ENCODE results near the gene PCCB.
"Not testable (repeated sequence)": the region's sequence is repeated elsewhere in the genome, so short reads cannot be mapped to it uniquely, and the experiment has no call there.

Gene PCCB

GRCh38 chr3:136250059-136250902, at the start of gene PCCB:
TSS of gene PCCB (plus strand) at chr3:136250340. CDS start at chr3:136250376, 36 bp downstream.
- peak; percentile 95 for DNase-seq (ENCODE audit: low read depth)

GRCh38 chr3:136207489-136208115, 42.5 kb upstream of the PCCB start:
- DNase-seq (ENCODE audit: low read depth), result no peak

GRCh38 chr3:136209921-136210320, 40.2 kb upstream of the PCCB start:
- DNase-seq (ENCODE audit: low read depth), result peak; percentile 56

DNA sequence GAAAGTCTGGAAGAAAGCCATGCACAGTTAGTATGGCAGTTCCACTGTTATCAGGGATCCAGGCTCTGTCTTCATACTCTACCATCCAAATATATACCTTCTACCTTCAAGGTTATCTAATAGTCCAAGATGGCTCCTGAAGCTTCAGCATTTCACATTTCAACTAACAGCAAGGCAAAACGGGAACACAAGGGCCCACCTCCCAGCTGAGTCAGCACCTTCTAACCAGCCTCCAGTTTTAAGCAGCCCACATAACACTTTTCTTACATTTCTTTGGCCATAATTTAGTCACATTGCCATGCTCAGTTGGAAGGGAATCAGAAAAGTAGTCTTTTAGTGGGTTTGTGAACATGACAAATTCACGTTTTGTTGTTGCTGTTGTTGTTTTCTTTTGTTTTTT, 38.6 kb upstream of the PCCB start:
- DNase-seq (ENCODE audit: low read depth), result no peak

- DNase-seq (ENCODE audit: low read depth), result not testable (repeated sequence)
Observed at GRCh38 chr3:136222746-136223145, 27.4 kb upstream of the PCCB start.

DNA sequence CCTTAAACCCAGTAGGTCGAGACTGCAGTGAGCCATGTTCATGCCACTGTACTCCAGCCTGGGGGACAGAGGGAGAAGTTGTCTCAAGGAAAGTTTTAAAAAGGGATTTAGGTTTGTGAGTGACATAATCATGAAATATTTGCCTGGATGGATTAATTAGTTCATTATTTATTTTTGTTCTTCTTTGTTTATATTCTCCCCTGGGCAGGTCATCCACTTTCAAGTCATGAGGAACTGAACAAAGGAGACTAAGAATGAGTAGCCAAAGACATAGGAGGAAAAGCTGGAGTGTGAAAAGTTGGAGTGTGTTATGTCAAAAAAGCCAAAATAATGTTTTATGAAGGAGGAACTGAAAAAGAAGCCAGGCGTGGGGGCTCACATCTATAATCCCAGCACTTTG, 17.7 kb upstream of the PCCB start:
- DNase-seq (ENCODE audit: low read depth), result no peak

DNA sequence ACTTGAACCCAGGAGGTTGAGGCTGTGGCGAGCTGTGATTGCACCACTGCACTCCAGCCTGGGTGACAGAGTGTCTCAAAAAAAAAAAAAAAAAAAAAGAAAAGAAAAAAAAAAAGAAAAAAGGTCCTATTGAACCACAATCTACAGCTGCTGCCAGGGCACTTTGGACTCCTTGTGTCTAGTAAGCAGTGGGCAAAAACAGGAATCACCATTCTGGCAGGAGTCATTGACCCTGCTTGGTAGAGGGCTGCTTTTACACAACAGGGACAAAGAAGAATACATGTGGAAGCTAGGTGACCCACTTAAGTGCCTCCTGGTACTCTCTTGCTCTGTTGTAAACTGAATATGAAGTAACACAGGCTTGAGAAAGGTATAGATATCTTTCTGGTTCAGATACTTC, 14.6 kb upstream of the PCCB start:
- no peak for DNase-seq (ENCODE audit: low read depth)

- no peak for DNase-seq (ENCODE audit: low read depth)
Observed at GRCh38 chr3:136236109-136236508, 14.0 kb upstream of the PCCB start.

GRCh38 chr3:136237103-136237502, 13.0 kb upstream of the PCCB start:
- no peak for DNase-seq (ENCODE audit: low read depth)

DNA sequence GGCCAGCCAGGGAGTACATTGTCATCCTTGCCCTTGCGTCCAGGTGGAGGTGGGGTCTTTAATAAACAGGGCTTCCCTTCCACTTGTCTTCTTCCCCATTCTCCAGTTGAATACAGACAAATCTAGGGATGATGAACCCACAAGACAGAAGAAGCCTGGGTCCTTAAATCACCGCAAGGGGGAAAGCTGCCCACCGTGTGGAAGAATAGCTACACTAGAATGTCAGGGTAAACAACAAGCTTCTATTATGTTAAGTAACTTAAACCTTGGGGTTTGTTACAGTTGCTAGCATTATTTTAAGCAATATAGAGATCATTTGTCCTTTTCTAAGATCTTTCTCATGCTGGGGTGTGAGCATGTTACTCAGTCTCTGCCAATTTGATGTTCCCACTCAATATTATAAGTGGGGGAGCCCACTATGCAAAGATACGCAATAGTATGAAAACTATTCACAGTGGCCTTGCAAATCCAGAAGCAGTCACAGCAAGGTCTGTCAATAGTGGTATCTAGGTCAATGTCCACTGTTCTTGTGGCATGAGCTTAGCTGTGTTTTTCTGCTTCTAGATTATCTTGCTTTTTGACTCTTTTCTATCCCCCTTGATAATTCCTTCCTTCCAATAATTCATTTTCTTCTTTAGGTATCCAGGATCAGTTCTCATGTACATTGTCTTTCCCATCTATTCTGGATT, 12.0 kb upstream of the PCCB start:
- no peak for DNase-seq (ENCODE audit: low read depth)

- no peak for DNase-seq (ENCODE audit: low read depth)
Observed at GRCh38 chr3:136239094-136239493, 11.0 kb upstream of the PCCB start.

GRCh38 chr3:136245691-136246090, 4.4 kb upstream of the PCCB start:
- no peak for DNase-seq (ENCODE audit: low read depth)

DNA sequence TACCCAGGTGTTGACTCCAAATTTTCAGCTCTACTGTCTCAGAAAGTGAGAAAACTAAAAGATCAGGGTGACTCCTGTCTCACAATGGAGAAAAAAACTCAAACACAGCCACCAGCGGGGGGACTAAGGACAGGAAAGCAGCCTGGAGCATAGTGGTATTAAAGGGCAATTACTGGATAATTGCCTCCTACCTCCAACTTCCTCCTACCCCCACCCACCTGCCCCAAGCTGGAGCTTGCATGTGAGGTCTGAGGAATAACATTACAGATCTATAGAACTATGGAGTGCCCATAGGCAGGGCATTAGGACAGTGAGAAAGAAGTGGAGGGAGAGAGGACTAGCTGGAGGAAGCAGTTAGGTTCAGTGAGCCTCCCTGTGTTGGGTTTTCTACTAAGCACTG, 2.7 kb upstream of the PCCB start:
- no peak for DNase-seq (ENCODE audit: low read depth)

- DNase-seq (ENCODE audit: low read depth), result no peak
Observed at GRCh38 chr3:136247855-136248590, 2.1 kb upstream of the PCCB start.

- no peak for DNase-seq (ENCODE audit: low read depth)
Observed at GRCh38 chr3:136249091-136249490, 1.0 kb upstream of the PCCB start.

- no peak for DNase-seq (ENCODE audit: low read depth)
Observed at GRCh38 chr3:136249593-136249992, 547 bp upstream of the PCCB start.

DNA sequence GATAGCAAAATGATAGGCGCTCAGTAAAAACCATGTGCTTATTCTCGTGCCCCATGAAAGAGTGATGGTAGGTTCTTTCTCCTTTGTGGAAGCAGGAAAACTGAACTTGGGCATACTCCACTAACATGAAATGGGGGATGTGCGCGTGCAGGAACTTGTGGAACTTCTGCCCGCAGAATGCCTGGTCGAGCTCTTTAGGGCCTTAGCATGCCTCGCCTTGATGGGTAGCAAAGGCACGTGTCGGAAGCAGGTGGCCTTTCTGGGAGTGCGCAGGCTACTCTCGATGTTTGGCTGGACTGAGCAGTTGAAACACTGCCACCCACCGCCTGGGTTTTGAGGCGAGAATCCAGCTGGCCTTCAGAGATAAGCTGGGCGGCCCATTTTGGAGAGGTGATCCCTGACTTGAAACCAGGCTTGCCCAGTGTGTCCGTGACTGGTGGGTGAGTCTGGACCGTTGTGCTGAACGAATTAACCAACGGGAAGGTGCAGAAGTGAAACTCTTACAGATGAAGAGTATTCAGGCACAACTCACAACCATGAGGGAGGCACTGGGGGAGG, 842 bp downstream of the PCCB start:
- peak; percentile 35 for DNase-seq (ENCODE audit: low read depth)

- no peak for DNase-seq (ENCODE audit: low read depth)
Observed at GRCh38 chr3:136251511-136251910, 1.4 kb downstream of the PCCB start.

- no peak for DNase-seq (ENCODE audit: low read depth)
Observed at GRCh38 chr3:136255672-136256406, 5.7 kb downstream of the PCCB start.

GRCh38 chr3:136258199-136258598, 8.1 kb downstream of the PCCB start:
- DNase-seq (ENCODE audit: low read depth), result no peak

DNA sequence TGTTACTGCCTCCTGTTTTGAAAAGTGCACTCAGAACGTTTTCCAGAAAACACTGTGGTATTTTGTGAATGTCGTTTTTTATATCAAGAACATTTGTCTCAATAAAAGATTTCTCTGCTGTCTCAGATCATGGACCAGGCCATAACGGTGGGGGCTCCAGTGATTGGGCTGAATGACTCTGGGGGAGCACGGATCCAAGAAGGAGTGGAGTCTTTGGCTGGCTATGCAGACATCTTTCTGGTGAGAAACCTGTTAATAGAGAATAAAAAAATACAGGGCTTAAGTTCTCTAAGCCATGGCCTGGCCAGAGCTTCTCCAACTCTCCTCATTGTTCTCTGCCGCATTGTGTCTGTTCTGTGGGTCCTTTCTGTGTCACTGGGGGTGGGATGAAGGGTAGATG, 11.7 kb downstream of the PCCB start:
- DNase-seq (ENCODE audit: low read depth), result no peak

Data from iris pigment epithelial cell (primary cell).